ENCODE results near the gene SEMA6B. TPM values are rescaled to one million over a fixed set of nuclear protein-coding genes. Genes with fewer than 3 reads are reported as not detected.

Gene SEMA6B
- polyA plus RNA-seq, 1 of the 3 experiments (the other 2 are of a cell fraction): 3.7 TPM

- Histone ChIP-seq H3K27ac (ENCODE audit: low read depth in 2 of 2, low read length in 1 of 2) (no peak overlapping the region), H3F3A (replicated peaks; ENCODE audit: insufficient read depth) (no peaks in the 10 kb centered on the region), H4K20me1 (ENCODE audit: insufficient read depth) (no peaks in the 10 kb centered on the region), H3K9me3 (no peaks in the 10 kb centered on the region), H3K79me2 (ENCODE audit: insufficient read depth) (no peaks in the 10 kb centered on the region; the same call in 1 of the 2 replicates), H3K4me3 (ENCODE audit: low read depth in 2 of 2, low read length in 1 of 2) (no peak overlapping the region), H3K36me3 (replicated peaks in 1 of 2; ENCODE audit: control insufficient read depth in 1 of 2, insufficient read depth in 2 of 2, low read length in 1 of 2) (peaks cover 15 to 41% of the 10 kb centered on the region in 2 experiments), H2AFZ (ENCODE audit: low read depth) (no peak overlapping the region), H3K4me1 (ENCODE audit: control insufficient read depth in 1 of 2, insufficient read depth in 2 of 2, low read depth in 1 of 2, low read length in 1 of 2) (no peaks in the 10 kb centered on the region), H3K27me3 (ENCODE audit: insufficient read depth) (no peaks in the 10 kb centered on the region), H3K9ac (no peak overlapping the region), H3K4me2 (no peak overlapping the region), H3K9me2 (no peaks in the 10 kb centered on the region)
- CTCF ChIA-PET: interaction anchor here (1.0 kb wide), 1 partner anchor 30 kb away, joined by 5 read pairs; no protein-coding TSS in a partner anchor
- POLR2A ChIA-PET: interaction anchor here (1.4 kb wide), 1 partner anchor 9 kb away, joined by 3 read pairs; no protein-coding TSS in a partner anchor
- WGBS (ENCODE audit: low lambda C conversion rate): 98% methylated on average over 8 of the region's 8 CpGs
- TF ChIP-seq RCOR1 (IDR thresholded peaks at IDR 0.05; ENCODE audit: low read length) (no peak), EP300 (IDR thresholded peaks at IDR 0.05; ENCODE audit: borderline replicate concordance in 1 of 2, low read depth in 1 of 2, low read length in 1 of 2) (no peak), FOXJ3 (CRISPR knock-in tag; IDR thresholded peaks at IDR 0.05) (no peak), TCF12 (IDR thresholded peaks at IDR 0.05) (no peak), YY1 (IDR thresholded peaks at IDR 0.05; ENCODE audit: low read depth) (no peak), FOXM1 (IDR thresholded peaks at IDR 0.05; ENCODE audit: low read depth) (no peak), NFIC (IDR thresholded peaks at IDR 0.05; ENCODE audit: borderline replicate concordance) (no peak), RAD21 (IDR thresholded peaks at IDR 0.05; ENCODE audit: low read length) (no peak)
- no peak for DNase-seq
Measured at GRCh38 chr19:4494691-4495064, 64.8 kb downstream of the SEMA6B start.

DNA sequence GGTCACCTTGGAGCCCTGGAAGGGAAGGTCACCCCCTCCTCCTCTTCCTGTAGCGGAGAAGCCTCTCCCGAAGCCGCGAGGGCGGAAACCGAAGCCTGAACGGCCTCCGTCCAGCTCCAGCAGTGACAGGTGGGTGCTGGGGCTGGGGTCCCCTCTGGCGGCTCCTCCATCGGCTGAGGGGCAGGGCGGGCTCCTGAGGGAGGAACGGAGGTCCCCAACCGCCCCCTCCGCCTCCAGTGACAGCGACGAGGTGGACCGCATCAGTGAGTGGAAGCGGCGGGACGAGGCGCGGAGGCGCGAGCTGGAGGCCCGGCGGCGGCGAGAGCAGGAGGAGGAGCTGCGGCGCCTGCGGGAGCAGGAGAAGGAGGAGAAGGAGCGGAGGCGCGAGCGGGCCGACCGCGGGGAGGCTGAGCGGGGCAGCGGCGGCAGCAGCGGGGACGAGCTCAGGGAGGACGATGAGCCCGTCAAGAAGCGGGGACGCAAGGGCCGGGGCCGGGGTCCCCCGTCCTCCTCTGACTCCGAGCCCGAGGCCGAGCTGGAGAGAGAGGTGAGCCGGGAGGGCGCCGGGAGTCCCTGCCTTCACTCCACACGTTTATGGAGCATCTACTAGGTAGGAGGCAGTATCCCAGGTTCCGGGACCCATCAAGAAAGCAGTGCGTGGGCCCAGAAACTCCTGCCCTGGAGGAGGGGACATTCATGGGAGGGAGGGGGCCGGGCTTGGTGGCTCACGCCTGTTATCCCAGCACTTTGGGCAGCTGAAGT lies 65.4 kb downstream of the SEMA6B start:
- no peak for DNase-seq
- POLR2A ChIA-PET: interaction anchor here (1.4 kb wide), 1 partner anchor 10 kb away, joined by 3 read pairs; no protein-coding TSS in a partner anchor
- H3K79me2 ChIP-seq (ENCODE audit: insufficient read depth): no peaks in the 10 kb centered on the region; the same call in 1 of the 2 replicates
- H3F3A ChIP-seq (replicated peaks; ENCODE audit: insufficient read depth): no peaks in the 10 kb centered on the region
- H3K9me2 ChIP-seq: no peaks in the 10 kb centered on the region
- no peaks in the 10 kb centered on the region for H3K27me3 ChIP-seq (ENCODE audit: insufficient read depth)
- H3K4me2 ChIP-seq: no peak overlapping the region
- CTCF ChIA-PET: interaction anchor here (1.0 kb wide), 1 partner anchor 31 kb away, joined by 5 read pairs; no protein-coding TSS in a partner anchor
- WGBS (ENCODE audit: low lambda C conversion rate): 95% methylated on average over 56 of the region's 61 CpGs
- no peak overlapping the region for H3K9ac ChIP-seq
- no peak for TF ChIP-seq EZH2phosphoT487 (IDR thresholded peaks at IDR 0.05; ENCODE audit: borderline replicate concordance, low read depth)
- no peak for TF ChIP-seq TAF1 (IDR thresholded peaks at IDR 0.05; ENCODE audit: borderline replicate concordance, low read depth, low read length)
- TF ChIP-seq, protein P1, sequence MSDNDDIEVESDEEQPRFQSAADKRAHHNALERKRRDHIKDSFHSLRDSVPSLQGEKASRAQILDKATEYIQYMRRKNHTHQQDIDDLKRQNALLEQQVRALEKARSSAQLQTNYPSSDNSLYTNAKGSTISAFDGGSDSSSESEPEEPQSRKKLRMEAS (IDR thresholded peaks at IDR 0.05; ENCODE audit: low read depth): no peak
- TF ChIP-seq CHD2 (IDR thresholded peaks at IDR 0.05; ENCODE audit: low read length, partially characterized antibody): no peak
- TF ChIP-seq ELF1 (IDR thresholded peaks at IDR 0.05): no peak
- no peak for TF ChIP-seq FOXJ3 (CRISPR knock-in tag; IDR thresholded peaks at IDR 0.05)
- TF ChIP-seq IRF3 (IDR thresholded peaks at IDR 0.05; ENCODE audit: low read depth, low read length): no peak
- no peak for TF ChIP-seq GATA2 (CRISPR knock-in tag; IDR thresholded peaks at IDR 0.05)
- no peak for TF ChIP-seq EP300 (IDR thresholded peaks at IDR 0.05; ENCODE audit: borderline replicate concordance in 1 of 2, low read depth in 1 of 2, low read length in 1 of 2)
- TF ChIP-seq NFIC (IDR thresholded peaks at IDR 0.05; ENCODE audit: borderline replicate concordance): no peak
- TF ChIP-seq RXRA (IDR thresholded peaks at IDR 0.05; ENCODE audit: borderline replicate concordance, low read depth): no peak
- TF ChIP-seq POLR2AphosphoS5 (IDR thresholded peaks at IDR 0.05; ENCODE audit: low read depth, low read length): no peak
- no peak for TF ChIP-seq GABPA (IDR thresholded peaks at IDR 0.05; ENCODE audit: low read depth)
- no peak for TF ChIP-seq FOXM1 (IDR thresholded peaks at IDR 0.05; ENCODE audit: low read depth)
- TF ChIP-seq RAD21 (IDR thresholded peaks at IDR 0.05; ENCODE audit: low read length): no peak
- TF ChIP-seq MXI1 (IDR thresholded peaks at IDR 0.05; ENCODE audit: low read depth, low read length): no peak
- TF ChIP-seq FOSL2 (IDR thresholded peaks at IDR 0.05; ENCODE audit: borderline replicate concordance, low read depth): no peak
- no peak overlapping the region for H2AFZ ChIP-seq (ENCODE audit: low read depth)
- H3K9me3 ChIP-seq: no peaks in the 10 kb centered on the region
- H3K4me1 ChIP-seq (ENCODE audit: control insufficient read depth in 1 of 2, insufficient read depth in 2 of 2, low read depth in 1 of 2, low read length in 1 of 2): no peaks in the 10 kb centered on the region
- H4K20me1 ChIP-seq (ENCODE audit: insufficient read depth): no peaks in the 10 kb centered on the region
- no peak overlapping the region for H3K4me3 ChIP-seq (ENCODE audit: low read depth in 2 of 2, low read length in 1 of 2)
- H3K36me3 ChIP-seq (replicated peaks in 1 of 2; ENCODE audit: control insufficient read depth in 1 of 2, insufficient read depth in 2 of 2, low read length in 1 of 2): peaks cover 18 to 41% of the 10 kb centered on the region in 2 experiments
- no peak overlapping the region for H3K27ac ChIP-seq (ENCODE audit: low read depth in 2 of 2, low read length in 1 of 2)
